ENCODE results near the gene XIST. TPM values are rescaled to one million over a fixed set of nuclear protein-coding genes. Genes with fewer than 3 reads are reported as not detected.
A peak's percentile ranks its signal among the peaks of the same experiment; 100 is the strongest.

The XIST gene
- total RNA-seq, 1 donor from 2014 or later: not detected

DNA sequence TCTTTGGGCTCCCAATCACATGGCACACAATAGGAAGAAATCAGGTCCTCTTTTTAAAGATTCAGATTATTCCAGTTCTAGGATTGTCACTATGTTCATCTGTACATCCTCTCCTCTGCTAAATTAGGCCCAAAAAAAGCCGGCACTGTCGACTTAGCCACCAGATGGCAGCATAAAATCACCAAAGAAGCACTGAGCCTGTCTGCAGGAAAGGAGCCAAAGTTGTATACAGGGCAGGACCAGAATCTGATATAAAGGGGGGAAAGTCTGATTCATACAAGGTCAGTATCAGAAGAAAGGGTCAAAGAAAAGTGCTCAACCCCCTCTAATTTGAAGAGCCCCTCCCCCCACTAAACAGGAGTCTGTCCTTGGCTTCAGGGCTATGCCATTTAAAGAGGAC lies 3.0 kb upstream of the XIST start:
- peak; percentile 61 for DNase-seq (ENCODE audit: low spot score)
- H3K4me3 Mint-ChIP-seq (ENCODE audit: unreplicated experiment): no peak overlapping the region
- peak; percentile 46 for TF ChIP-seq CTCF (IDR thresholded peaks at IDR 0.05; ENCODE audit: unreplicated experiment)
- no peak overlapping the region for H3K27ac Mint-ChIP-seq (ENCODE audit: unreplicated experiment)
- no peaks in the 10 kb centered on the region for H3K36me3 Mint-ChIP-seq (ENCODE audit: low read depth, unreplicated experiment)
- H3K9me3 Mint-ChIP-seq (ENCODE audit: unreplicated experiment): no peaks in the 10 kb centered on the region
- H3K4me1 Mint-ChIP-seq (ENCODE audit: unreplicated experiment): no peaks in the 10 kb centered on the region
- no peaks in the 10 kb centered on the region for H3K27me3 Mint-ChIP-seq (ENCODE audit: unreplicated experiment)

- Mint-ChIP-seq H3K27me3 (ENCODE audit: unreplicated experiment) (no peaks in the 10 kb centered on the region), H3K27ac (ENCODE audit: unreplicated experiment) (no peak overlapping the region), H3K4me1 (ENCODE audit: unreplicated experiment) (no peaks in the 10 kb centered on the region), H3K36me3 (ENCODE audit: low read depth, unreplicated experiment) (no peaks in the 10 kb centered on the region), H3K4me3 (ENCODE audit: unreplicated experiment) (no peak overlapping the region), H3K9me3 (ENCODE audit: unreplicated experiment) (no peaks in the 10 kb centered on the region)
- TF ChIP-seq CTCF (IDR thresholded peaks at IDR 0.05; ENCODE audit: unreplicated experiment): no peak
- DNase-seq (ENCODE audit: low spot score): no peak
Observed at GRCh38 chrX:73852022-73852421, 492 bp downstream of the XIST start.

DNA sequence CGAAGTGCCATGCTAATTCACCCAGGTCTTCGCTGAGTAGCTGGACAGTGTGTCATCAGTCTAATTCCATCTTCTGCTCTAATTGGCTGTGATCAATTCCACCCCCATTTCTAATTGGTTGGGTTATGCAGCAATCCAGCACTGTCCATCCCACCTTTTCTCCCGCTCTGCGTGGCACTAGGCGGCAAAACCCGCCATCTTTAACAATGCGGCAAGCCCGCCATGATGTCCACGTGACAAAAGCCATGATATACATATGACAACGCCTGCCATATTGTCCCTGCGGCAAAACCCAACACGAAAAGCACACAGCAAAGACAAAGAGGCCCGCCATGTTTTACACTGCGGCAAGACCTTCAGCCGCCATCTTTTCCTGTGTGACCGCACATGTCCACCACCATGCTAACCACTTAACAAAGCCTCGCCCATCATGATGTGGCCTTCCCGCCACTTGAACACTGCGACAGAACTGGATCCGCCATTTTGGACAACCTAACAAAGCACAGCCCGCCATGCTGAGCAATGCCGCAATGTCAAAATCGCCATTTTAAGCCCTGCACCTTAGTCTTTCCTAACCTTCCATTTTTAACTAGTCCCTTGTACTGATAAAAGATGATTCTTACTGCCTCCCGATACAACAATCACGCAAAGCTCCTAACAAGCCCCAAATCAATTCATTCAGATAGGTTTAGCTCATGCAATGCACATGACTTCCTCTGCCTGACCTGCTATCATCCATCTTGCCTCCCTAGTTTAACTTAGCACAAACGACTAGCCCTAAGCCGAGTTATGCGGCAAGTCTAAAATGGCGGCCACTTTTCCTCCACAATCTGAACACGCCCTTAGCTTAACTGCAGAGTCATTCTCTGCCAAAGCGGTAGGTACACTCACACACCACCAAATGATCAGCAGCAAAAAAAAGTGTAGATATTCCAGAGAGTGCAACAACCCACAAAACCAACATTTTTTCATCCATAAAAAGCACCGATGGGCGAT lies 1.2 kb downstream of the XIST start:
- H3K4me3 Mint-ChIP-seq (ENCODE audit: unreplicated experiment): no peak overlapping the region
- H3K27me3 Mint-ChIP-seq (ENCODE audit: unreplicated experiment): no peaks in the 10 kb centered on the region
- no peak for DNase-seq (ENCODE audit: low spot score)
- no peak for TF ChIP-seq CTCF (IDR thresholded peaks at IDR 0.05; ENCODE audit: unreplicated experiment)
- no peaks in the 10 kb centered on the region for H3K9me3 Mint-ChIP-seq (ENCODE audit: unreplicated experiment)
- no peak overlapping the region for H3K27ac Mint-ChIP-seq (ENCODE audit: unreplicated experiment)
- no peaks in the 10 kb centered on the region for H3K36me3 Mint-ChIP-seq (ENCODE audit: low read depth, unreplicated experiment)
- H3K4me1 Mint-ChIP-seq (ENCODE audit: unreplicated experiment): no peaks in the 10 kb centered on the region

DNA sequence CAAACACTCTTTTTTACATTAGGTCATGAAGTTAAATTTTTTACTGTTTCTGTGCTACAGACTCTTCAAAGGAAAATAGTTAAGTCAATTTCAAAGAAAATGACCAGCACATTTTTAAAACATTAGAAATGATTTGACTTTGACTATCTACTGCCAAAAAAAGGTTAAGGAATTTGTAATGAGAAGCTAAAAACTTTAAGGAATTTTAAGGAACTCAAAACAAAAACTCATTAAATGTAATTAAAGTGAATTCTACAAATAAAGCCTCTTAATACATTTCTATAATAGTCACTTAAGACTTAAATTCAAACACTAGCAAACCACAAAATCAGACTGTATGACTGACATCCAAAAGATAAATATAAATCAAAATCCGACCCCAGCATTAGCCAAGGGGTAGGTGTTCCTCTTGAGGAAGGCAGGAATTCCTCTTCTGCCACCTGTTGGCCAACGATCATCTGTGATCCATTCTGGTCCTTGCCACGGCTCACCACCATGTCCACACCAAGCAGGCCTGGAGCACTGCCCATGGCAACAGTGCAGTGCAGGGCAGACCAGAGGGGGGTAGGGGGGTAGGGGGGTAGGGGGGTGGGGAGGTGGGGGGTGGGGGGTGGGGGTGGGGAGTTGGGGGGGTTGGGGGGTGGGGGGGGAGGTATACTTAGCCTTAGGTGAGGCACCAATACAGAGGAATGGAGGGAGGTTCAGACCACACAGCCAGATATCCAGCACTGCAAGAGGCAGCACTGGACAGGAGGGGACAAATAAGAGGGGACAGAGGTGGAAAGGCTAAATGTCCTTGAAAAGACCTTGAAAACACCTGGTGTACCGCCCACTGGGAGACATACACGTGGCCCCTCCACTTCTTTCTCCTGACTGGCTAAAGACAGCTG lies 2.1 kb downstream of the XIST start:
- Mint-ChIP-seq H3K27me3 (ENCODE audit: unreplicated experiment) (no peaks in the 10 kb centered on the region), H3K36me3 (ENCODE audit: low read depth, unreplicated experiment) (no peaks in the 10 kb centered on the region), H3K9me3 (ENCODE audit: unreplicated experiment) (no peaks in the 10 kb centered on the region), H3K27ac (ENCODE audit: unreplicated experiment) (no peak overlapping the region), H3K4me3 (ENCODE audit: unreplicated experiment) (no peak overlapping the region), H3K4me1 (ENCODE audit: unreplicated experiment) (no peaks in the 10 kb centered on the region)
- no peak for TF ChIP-seq CTCF (IDR thresholded peaks at IDR 0.05; ENCODE audit: unreplicated experiment)
- DNase-seq (ENCODE audit: low spot score): peak; percentile 7

Measured in endothelial cell (in vitro differentiated cells).